Measurements from ENCODE around the gene LCOR. TPM values are rescaled to one million over a fixed set of nuclear protein-coding genes. Genes with fewer than 3 reads are reported as not detected.

Gene LCOR
- total RNA-seq, 4 donors from 2014 or later, result 9.2 to 20.0 (median 14.6) TPM

- Histone ChIP-seq H3K9me3 (no peaks in the 10 kb centered on the region), H3K27ac (no peak overlapping the region), H3K4me1 (peaks cover 9 to 12% of the 10 kb centered on the region in 2 donors), H3K4me3 (no peak overlapping the region), H3K36me3 (no peaks in the 10 kb centered on the region), H3K27me3 (no peaks in the 10 kb centered on the region)
- in situ Hi-C loops (cut with MboI; ENCODE audit: low sequenced_read_pairs in 4 of 4) (no loop called here), intact Hi-C loops (cut with DNase I; ENCODE audit: low total_unique reads) (no loop called here)
- no peak for TF ChIP-seq POLR2A (IDR thresholded peaks at IDR 0.05)
- DNase-seq (no peak), ATAC-seq (no peak)
Measured at GRCh38 chr10:97010695-97011206, 178.7 kb downstream of the LCOR start.

DNA sequence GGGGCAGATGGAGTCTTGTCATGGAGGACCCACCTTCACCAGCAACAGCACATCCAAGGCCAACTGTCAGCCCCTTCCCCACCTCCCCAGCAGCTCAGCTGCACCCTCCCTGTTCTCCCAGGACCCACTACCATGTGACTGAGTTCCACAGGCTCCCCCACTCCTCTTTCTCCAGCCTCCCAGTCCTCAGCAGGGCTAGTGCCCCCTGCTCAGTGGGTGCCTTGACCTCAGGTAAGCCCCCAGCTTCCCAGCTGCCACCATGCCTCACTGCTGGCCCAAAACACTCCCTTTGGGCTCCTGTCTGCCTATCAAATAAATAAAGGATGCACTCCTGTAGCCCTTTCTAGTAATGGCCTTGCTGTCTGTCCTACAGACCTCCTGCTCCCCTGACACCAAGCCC is 179.3 kb downstream of the LCOR start:
- DNase-seq, result no peak
- no peak for ATAC-seq
- in situ Hi-C loops (cut with MboI; ENCODE audit: low sequenced_read_pairs in 4 of 4), result no loop called here

DNA sequence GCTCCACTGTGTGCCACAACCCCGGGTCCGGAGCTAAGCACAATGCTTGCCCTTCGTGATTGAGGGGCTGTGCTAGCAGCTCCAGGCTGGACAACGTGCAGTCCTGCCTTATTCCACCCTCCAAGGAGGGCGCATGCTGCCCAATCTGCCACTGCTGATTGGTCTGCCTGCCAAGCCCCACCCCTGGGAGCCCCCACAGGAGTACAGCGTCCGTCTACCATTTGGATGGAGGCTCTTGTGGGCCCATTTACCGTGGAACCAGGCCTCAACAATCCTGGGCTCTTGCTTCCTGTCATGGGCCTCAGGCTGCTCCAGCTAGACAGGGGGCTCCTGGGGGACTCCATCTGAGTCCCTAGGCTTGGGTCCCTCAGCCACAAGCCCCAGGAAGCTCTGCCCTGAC is 180.4 kb downstream of the LCOR start:
- in situ Hi-C loops (cut with MboI; ENCODE audit: low sequenced_read_pairs in 4 of 4), result no loop called here
- H3K27ac ChIP-seq, result no peak overlapping the region
- no peaks in the 10 kb centered on the region for H3K36me3 ChIP-seq
- no peaks in the 10 kb centered on the region for H3K9me3 ChIP-seq
- H3K4me1 ChIP-seq, result peaks cover 10 to 13% of the 10 kb centered on the region in 2 donors
- no peak overlapping the region for H3K4me3 ChIP-seq
- intact Hi-C loops (cut with DNase I; ENCODE audit: low total_unique reads), result no loop called here
- H3K27me3 ChIP-seq, result no peaks in the 10 kb centered on the region
- TF ChIP-seq CTCF (IDR thresholded peaks at IDR 0.05 in 4 of 5, conservative IDR thresholded peaks at IDR 0.05 in 1 of 5), result no peak
- TF ChIP-seq POLR2A (IDR thresholded peaks at IDR 0.05), result no peak
- ATAC-seq (no peak), DNase-seq (no peak)

More for the DNA sequence above, 179.3 kb downstream of the LCOR start:
- TF ChIP-seq POLR2A (IDR thresholded peaks at IDR 0.05), result no peak
- no peak for TF ChIP-seq CTCF (IDR thresholded peaks at IDR 0.05 in 4 of 5, conservative IDR thresholded peaks at IDR 0.05 in 1 of 5)
- H3K27ac ChIP-seq, result no peak overlapping the region
- H3K36me3 ChIP-seq, result no peaks in the 10 kb centered on the region
- no peaks in the 10 kb centered on the region for H3K27me3 ChIP-seq
- intact Hi-C loops (cut with DNase I; ENCODE audit: low total_unique reads), result no loop called here
- H3K4me1 ChIP-seq, result peaks cover 10 to 13% of the 10 kb centered on the region in 2 donors
- H3K4me3 ChIP-seq, result no peak overlapping the region
- H3K9me3 ChIP-seq, result no peaks in the 10 kb centered on the region

GRCh38 chr10:97013568-97013967 is 181.5 kb downstream of the LCOR start:
- Histone ChIP-seq H3K4me1 (peaks cover 10 to 13% of the 10 kb centered on the region in 2 donors), H3K36me3 (no peaks in the 10 kb centered on the region), H3K27me3 (no peaks in the 10 kb centered on the region), H3K27ac (no peak overlapping the region), H3K4me3 (no peak overlapping the region), H3K9me3 (no peaks in the 10 kb centered on the region)
- TF ChIP-seq CTCF (IDR thresholded peaks at IDR 0.05 in 4 of 5, conservative IDR thresholded peaks at IDR 0.05 in 1 of 5), result no peak
- no peak for TF ChIP-seq POLR2A (IDR thresholded peaks at IDR 0.05)
- intact Hi-C loops (cut with DNase I; ENCODE audit: low total_unique reads) (no loop called here), in situ Hi-C loops (cut with MboI; ENCODE audit: low sequenced_read_pairs in 4 of 4) (no loop called here)
- ATAC-seq (no peak), DNase-seq (no peak)

GRCh38 chr10:97013983-97014382 is 181.9 kb downstream of the LCOR start:
- in situ Hi-C loops (cut with MboI; ENCODE audit: low sequenced_read_pairs in 4 of 4), result no loop called here
- intact Hi-C loops (cut with DNase I; ENCODE audit: low total_unique reads), result no loop called here
- no peak for DNase-seq

More at GRCh38 chr10:97013983-97014382, 181.9 kb downstream of the LCOR start:
- Histone ChIP-seq H3K4me3 (no peak overlapping the region), H3K27me3 (no peaks in the 10 kb centered on the region), H3K36me3 (no peaks in the 10 kb centered on the region), H3K4me1 (peaks cover 10 to 13% of the 10 kb centered on the region in 2 donors), H3K9me3 (no peaks in the 10 kb centered on the region), H3K27ac (no peak overlapping the region)
- no peak for TF ChIP-seq POLR2A (IDR thresholded peaks at IDR 0.05)
- TF ChIP-seq CTCF (IDR thresholded peaks at IDR 0.05 in 4 of 5, conservative IDR thresholded peaks at IDR 0.05 in 1 of 5), result no peak
- ATAC-seq, result no peak
